GM21528 (cell line): ENCODE results near the gene ADRM1.

Source experiments
- ATAC-seq: cut with Tn5 transposase; IDR thresholded peaks from one replicate; pipeline ENCODE4 v1.9.1; 2021; ENCODE audit warnings: mild to moderate bottlenecking, moderate library complexity; ENCODE audit not compliant: unreplicated experiment, low FRiP score

Gene ADRM1

GRCh38 chr20:62309198-62309944 is 6.6 kb downstream of the ADRM1 start:
- ATAC-seq = no peak

- ATAC-seq = no peak
Measured at GRCh38 chr20:62309947-62310756, 7.4 kb downstream of the ADRM1 start.

- no peak for ATAC-seq
Measured at GRCh38 chr20:62310757-62311121, 7.9 kb downstream of the ADRM1 start.

- no peak for ATAC-seq
Measured at GRCh38 chr20:62311150-62311549, 8.4 kb downstream of the ADRM1 start.

- ATAC-seq = no peak
Measured at GRCh38 chr20:62311832-62312661, 9.2 kb downstream of the ADRM1 start.

GRCh38 chr20:62312662-62312977 is 9.8 kb downstream of the ADRM1 start:
- ATAC-seq = no peak

- no peak for ATAC-seq
Measured at GRCh38 chr20:62313021-62313420, 10.2 kb downstream of the ADRM1 start.

- no peak for ATAC-seq
Measured at GRCh38 chr20:62313460-62314338, 10.9 kb downstream of the ADRM1 start.

- no peak for ATAC-seq
Measured at GRCh38 chr20:62314339-62314638, 11.5 kb downstream of the ADRM1 start.

GRCh38 chr20:62314711-62315302 is 12.0 kb downstream of the ADRM1 start:
- no peak for ATAC-seq

- no peak for ATAC-seq
Measured at GRCh38 chr20:62315773-62316172, 13.0 kb downstream of the ADRM1 start.

GRCh38 chr20:62316331-62317166 is 13.8 kb downstream of the ADRM1 start:
- no peak for ATAC-seq

GRCh38 chr20:62317167-62317655 is 14.4 kb downstream of the ADRM1 start:
- no peak for ATAC-seq

GRCh38 chr20:62318400-62319345 is 15.9 kb downstream of the ADRM1 start:
- ATAC-seq = no peak

GRCh38 chr20:62319346-62319909 is 16.6 kb downstream of the ADRM1 start:
- no peak for ATAC-seq

GRCh38 chr20:62320581-62321354 is 18.0 kb downstream of the ADRM1 start:
- ATAC-seq = no peak

- no peak for ATAC-seq
Measured at GRCh38 chr20:62321521-62321948, 18.7 kb downstream of the ADRM1 start.
